Ramos (cell line): ENCODE measurements around the gene KLHDC7B.

Experiments used
- in situ Hi-C: fragments of 300-500 bp; cut with MboI; formaldehyde crosslinking; loops from one replicate; pipeline ENCODE4 v1.14.3; 2022; ENCODE audit warnings: low sequenced_read_pairs; ENCODE audit not compliant: unreplicated experiment

The KLHDC7B gene

GRCh38 chr22:50545522-50546325 lies at the start of gene KLHDC7B:
KLHDC7B (plus strand) TSS chr22:50545899; CDS start chr22:50546244, 345 bp downstream.
- in situ Hi-C loops, result no loop called here

GRCh38 chr22:50497093-50497492 lies 48.6 kb upstream of the KLHDC7B start:
- in situ Hi-C loops, result no loop called here

- in situ Hi-C loops, result no loop called here
These were observed 47.3 kb upstream of the KLHDC7B start for GRCh38 chr22:50498322-50498890.

- in situ Hi-C loops, result no loop called here
These were observed 45.2 kb upstream of the KLHDC7B start for GRCh38 chr22:50500452-50500851.

- in situ Hi-C loops, result no loop called here
These were observed 43.6 kb upstream of the KLHDC7B start for GRCh38 chr22:50502096-50502495.

GRCh38 chr22:50502628-50503474 lies 42.8 kb upstream of the KLHDC7B start:
- in situ Hi-C loops, result no loop called here

- in situ Hi-C loops, result no loop called here
These were observed 42.1 kb upstream of the KLHDC7B start for GRCh38 chr22:50503475-50504145.

GRCh38 chr22:50504369-50505211 lies 41.1 kb upstream of the KLHDC7B start:
- in situ Hi-C loops, result no loop called here

GRCh38 chr22:50505276-50505775 lies 40.4 kb upstream of the KLHDC7B start:
- in situ Hi-C loops, result no loop called here

- in situ Hi-C loops, result no loop called here
These were observed 39.7 kb upstream of the KLHDC7B start for GRCh38 chr22:50505776-50506610.

GRCh38 chr22:50506611-50507420 lies 38.9 kb upstream of the KLHDC7B start:
- in situ Hi-C loops, result no loop called here

GRCh38 chr22:50507421-50507990 lies 38.2 kb upstream of the KLHDC7B start, which contains the start of gene LMF2:
LMF2 (minus strand) TSS chr22:50507702; CDS start chr22:50507675, 27 bp downstream.
- in situ Hi-C loops, result no loop called here

GRCh38 chr22:50507991-50508884 lies 37.5 kb upstream of the KLHDC7B start, which contains the start of gene NCAPH2:
NCAPH2 (plus strand) TSS chr22:50508224; CDS start chr22:50508338, 114 bp downstream.
- in situ Hi-C loops, result no loop called here

- in situ Hi-C loops, result no loop called here
These were observed 36.8 kb upstream of the KLHDC7B start for GRCh38 chr22:50508897-50509296.

GRCh38 chr22:50513175-50513574 lies 32.5 kb upstream of the KLHDC7B start:
- in situ Hi-C loops, result no loop called here

- in situ Hi-C loops, result no loop called here
These were observed 29.6 kb upstream of the KLHDC7B start for GRCh38 chr22:50516068-50516467.
